ENCODE results near the gene GPR78.

Gene GPR78

GRCh38 chr4:8546766-8547107 is 33.5 kb upstream of the GPR78 start:
- DNase-seq (ENCODE audit: low read depth in 2 of 3, low spot score in 2 of 3): no peak

- DNase-seq (ENCODE audit: low read depth in 2 of 3, low spot score in 2 of 3): no peak
Measured at GRCh38 chr4:8547108-8547911, 32.9 kb upstream of the GPR78 start.

GRCh38 chr4:8547912-8548730 is 32.1 kb upstream of the GPR78 start:
- no peak for DNase-seq (ENCODE audit: low read depth in 2 of 3, low spot score in 2 of 3)

DNA sequence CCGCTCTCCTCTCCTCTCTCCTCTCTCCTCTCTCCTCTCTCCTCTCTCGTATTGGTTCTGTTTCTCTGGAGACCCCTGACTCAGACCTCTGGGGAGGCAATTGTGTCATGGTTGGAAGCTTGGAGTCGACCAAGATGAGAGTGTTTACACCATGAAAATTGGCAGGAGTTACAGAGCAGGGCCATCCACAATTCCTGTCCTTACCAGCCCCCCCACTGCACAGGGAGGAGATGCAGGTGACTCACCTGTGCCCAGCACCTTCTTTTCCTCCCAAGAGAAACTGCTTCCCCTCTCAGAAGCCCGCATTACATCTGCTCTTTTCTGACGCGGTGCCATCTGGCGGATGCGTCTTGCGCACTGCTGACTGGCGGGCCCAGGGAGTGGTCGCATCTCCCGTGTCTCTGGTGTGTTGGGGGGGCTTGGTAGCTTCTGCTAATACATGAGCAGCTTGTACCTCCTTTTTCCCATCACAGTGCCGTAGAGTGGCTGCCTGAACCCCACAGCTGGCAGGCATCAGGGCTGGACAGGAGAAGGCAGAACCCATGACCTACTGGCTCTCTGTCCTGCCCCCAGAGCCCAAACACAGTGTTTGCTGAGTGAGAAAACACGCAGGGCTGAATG is 31.4 kb upstream of the GPR78 start:
- no peak for DNase-seq (ENCODE audit: low read depth in 2 of 3, low spot score in 2 of 3)

DNA sequence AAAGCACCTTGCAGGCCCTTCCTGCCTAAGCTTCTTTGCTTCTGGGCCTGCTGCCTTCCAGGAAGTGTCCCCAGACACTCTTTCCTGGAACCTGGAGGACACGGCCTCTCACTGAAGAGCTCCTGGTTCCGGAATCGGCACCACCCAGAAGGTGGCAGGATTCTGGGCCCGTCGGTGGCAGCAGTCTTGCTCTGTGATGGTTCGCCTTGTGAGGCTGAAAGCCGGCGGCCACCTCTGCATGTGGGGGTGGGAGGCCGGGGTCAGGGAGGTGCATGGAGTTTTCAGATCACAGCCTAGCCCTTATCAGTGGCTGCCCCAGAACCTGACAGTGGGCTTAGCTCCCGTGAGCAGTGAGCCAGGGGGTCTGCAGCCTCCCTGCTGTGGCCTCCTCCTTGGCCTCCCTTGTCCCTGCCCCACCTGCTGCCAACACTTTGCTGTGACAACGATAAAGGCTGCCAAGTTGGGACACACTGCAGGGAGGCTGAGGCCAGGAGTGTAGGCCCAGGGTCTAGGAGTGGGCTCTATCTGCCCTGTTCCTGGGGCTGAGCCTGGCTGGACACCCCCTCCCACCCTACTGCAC is 30.8 kb upstream of the GPR78 start:
- DNase-seq (ENCODE audit: low read depth in 2 of 3, low spot score in 2 of 3): no peak

- DNase-seq (ENCODE audit: low read depth in 2 of 3, low spot score in 2 of 3): no peak
Measured at GRCh38 chr4:8550691-8551090, 29.5 kb upstream of the GPR78 start.

GRCh38 chr4:8552024-8552423 is 28.2 kb upstream of the GPR78 start:
- no peak for DNase-seq (ENCODE audit: low read depth in 2 of 3, low spot score in 2 of 3)

DNA sequence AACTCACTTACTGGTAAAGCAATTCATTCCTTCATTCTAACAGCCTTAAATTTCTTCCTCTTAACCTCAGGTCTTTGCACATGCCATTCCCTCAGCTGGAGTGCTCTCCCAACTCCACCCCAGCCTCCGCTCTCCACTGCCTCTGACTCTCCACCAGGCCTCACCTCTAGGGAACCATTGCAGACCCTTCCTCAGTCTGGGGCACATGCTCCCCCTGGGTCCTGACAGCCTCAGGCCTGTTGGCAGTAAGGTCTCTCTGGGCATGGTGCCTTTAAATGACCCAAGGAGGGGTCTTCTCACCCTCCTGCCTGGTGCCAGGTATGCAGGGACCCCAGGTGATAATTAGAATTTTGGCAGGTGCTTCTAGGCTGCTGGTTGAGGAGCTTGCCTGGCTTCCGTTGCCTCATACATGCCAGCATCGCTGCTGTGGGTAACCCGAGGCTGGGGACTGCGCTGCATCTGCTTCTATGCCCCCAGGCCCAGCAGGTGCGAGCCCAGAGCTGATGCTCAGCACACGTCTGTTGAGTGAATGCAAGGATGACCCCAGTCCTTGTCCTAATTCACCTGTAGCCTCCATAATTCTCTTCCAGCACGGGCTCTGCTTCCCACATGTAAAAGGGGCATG is 27.5 kb upstream of the GPR78 start:
- no peak for DNase-seq (ENCODE audit: low read depth in 2 of 3, low spot score in 2 of 3)

DNA sequence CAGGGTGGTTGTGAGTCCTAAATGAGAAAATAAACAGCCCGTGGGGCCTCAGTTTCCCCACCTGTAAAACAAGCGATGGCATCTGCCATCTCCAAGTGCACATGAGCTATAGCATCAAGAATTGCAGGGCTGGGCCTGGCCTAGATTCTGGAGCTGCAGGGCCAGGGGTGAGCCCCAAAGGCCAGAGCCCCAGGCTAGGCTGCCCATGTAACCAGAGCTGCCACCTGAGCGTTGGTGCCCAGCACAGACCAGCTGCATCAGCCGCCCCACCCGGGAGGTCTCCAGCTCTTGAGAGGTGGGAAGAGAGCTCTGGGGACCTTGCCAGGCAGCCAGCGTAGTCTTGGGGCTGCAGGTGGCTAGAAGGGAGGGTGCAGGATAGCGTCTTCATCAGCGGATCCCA is 27.0 kb upstream of the GPR78 start:
- no peak for DNase-seq (ENCODE audit: low read depth in 2 of 3, low spot score in 2 of 3)

GRCh38 chr4:8553991-8554405 is 26.2 kb upstream of the GPR78 start:
- DNase-seq (ENCODE audit: low read depth in 2 of 3, low spot score in 2 of 3): no peak

GRCh38 chr4:8554555-8555100 is 25.6 kb upstream of the GPR78 start:
- DNase-seq (ENCODE audit: low read depth in 2 of 3, low spot score in 2 of 3): no peak

DNA sequence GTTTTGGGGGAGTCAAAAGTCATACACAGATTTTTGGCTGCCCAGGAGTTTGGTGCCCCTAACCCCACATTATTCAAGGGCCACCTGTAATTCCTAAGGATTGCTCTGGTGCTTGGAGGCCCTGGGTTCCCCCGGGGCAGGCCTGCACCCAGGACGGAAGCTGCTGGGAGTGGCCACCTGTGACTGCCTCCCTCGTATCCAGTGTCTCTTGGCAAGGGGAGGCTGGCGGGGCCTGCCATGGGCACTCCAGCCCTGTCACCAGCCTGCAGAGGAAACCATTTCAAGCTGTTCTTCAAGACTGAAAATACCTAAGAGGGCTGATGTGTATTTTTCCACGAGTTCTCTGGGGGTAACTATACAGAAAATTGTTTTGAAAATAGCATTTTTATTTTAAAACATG is 24.5 kb upstream of the GPR78 start:
- DNase-seq (ENCODE audit: low read depth in 2 of 3, low spot score in 2 of 3): no peak

GRCh38 chr4:8556341-8557150 is 23.6 kb upstream of the GPR78 start:
- no peak for DNase-seq (ENCODE audit: low read depth in 2 of 3, low spot score in 2 of 3)

- no peak for DNase-seq (ENCODE audit: low read depth in 2 of 3, low spot score in 2 of 3)
Measured at GRCh38 chr4:8557151-8558076, 22.8 kb upstream of the GPR78 start.

GRCh38 chr4:8558080-8558960 is 21.9 kb upstream of the GPR78 start:
- DNase-seq (ENCODE audit: low read depth in 2 of 3, low spot score in 2 of 3): no peak

GRCh38 chr4:8559011-8559410 is 21.2 kb upstream of the GPR78 start:
- no peak for DNase-seq (ENCODE audit: low read depth in 2 of 3, low spot score in 2 of 3)

- no peak for DNase-seq (ENCODE audit: low read depth in 2 of 3, low spot score in 2 of 3)
Measured at GRCh38 chr4:8559524-8560264, 20.5 kb upstream of the GPR78 start.
